Nephron (organoid): ENCODE results near the gene EFCAB8.

Source experiments
- H3K27ac Mint-ChIP-seq, 3 experiments: 2 replicates each; pipeline ENCODE4 v1.8.0; 2020; ENCODE audit warnings: mixed read lengths in 3 of 3, mild to moderate bottlenecking in 2 of 3, moderate library complexity in 1 of 3
- H3K27me3 Mint-ChIP-seq: 2 replicates; pipeline ENCODE4 v1.8.0; 2021; ENCODE audit warnings: low read depth, mild to moderate bottlenecking, moderate library complexity, mixed read lengths
- H3K36me3 Mint-ChIP-seq: 2 replicates; pipeline ENCODE4 v1.8.0; 2020; ENCODE audit warnings: low read depth, mixed read lengths
- H3K4me1 Mint-ChIP-seq: 2 replicates; pipeline ENCODE4 v1.8.0; 2020; ENCODE audit warnings: mixed read lengths
- H3K4me3 Mint-ChIP-seq, 3 experiments: 2 replicates each; pipeline ENCODE4 v1.8.0; 2020; ENCODE audit warnings: mild to moderate bottlenecking in 3 of 3, mixed read lengths in 3 of 3, moderate library complexity in 2 of 3
- H3K9me3 Mint-ChIP-seq: 2 replicates; pipeline ENCODE4 v1.8.0; 2020; ENCODE audit warnings: mixed read lengths
- TF ChIP-seq, protein P1 (sequence below), 3 experiments: fragments of 200-600 bp; sonication (generic); IDR thresholded peaks; one replicate each; pipeline ENCODE4 v1.5.0; 2021; ENCODE audit warnings: antibody characterized with exemption in 3 of 3; ENCODE audit not compliant: unreplicated experiment in 3 of 3

The EFCAB8 gene, protein sequence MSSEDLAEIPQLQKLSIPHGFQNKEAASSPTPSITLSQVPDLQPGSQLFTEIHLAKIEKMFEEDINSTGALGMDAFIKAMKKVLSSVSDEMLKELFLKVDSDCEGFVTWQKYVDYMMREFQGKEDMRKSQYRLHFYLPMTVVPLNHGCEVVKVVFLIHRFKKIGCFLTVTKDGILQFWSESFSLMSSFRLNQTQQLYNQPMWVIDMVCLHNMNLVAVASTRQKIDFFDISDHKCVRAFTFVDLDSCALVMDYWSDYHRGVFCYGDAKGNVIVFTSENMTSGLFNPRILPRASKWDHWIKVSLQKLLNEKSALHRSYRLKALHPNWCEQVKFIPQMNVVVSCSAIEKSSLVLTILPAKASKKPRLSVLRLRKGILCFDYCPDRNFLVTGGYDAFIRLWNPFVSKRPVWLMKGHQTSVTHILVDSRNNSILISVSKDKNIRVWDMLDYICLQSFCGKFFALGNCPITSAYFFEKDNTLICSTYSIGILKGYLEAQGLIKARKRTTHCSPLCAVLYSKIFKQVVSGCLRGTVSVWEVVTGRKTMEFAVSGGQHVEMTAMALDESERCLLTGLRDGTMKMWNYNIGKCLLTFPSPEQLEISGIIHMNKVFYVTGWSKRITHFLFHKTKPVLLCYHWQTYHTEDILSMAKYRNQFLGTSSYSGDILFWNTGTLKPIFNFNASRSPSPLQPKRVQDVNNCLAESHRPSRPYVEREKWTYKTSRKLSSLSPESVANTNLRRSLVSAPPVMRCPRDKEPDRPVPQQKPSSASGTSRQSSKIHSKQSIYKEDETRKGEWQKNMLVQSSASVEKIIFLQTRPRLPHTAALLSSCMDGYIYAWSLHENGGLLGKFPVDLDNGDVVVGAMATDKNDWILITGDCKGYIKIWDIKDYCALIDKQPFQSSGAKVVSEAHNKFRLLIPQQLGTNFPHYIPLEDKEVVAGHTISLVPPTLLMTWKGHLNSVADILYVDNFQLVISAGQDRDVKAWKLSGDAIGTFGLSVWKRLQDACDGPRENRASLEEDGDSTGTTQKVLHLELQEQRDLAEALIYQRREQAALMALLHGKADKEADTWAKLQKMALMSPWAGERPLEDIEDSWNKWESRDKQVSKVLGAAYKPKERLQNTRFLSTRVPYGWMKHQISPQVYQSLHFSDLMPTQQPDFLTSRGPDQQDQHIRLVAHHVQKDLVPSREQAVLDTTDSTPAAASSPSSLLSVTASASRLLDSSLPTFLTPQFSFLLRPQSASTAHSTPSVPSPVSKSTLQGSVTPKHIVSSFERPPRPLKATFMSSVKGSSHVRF

DNA sequence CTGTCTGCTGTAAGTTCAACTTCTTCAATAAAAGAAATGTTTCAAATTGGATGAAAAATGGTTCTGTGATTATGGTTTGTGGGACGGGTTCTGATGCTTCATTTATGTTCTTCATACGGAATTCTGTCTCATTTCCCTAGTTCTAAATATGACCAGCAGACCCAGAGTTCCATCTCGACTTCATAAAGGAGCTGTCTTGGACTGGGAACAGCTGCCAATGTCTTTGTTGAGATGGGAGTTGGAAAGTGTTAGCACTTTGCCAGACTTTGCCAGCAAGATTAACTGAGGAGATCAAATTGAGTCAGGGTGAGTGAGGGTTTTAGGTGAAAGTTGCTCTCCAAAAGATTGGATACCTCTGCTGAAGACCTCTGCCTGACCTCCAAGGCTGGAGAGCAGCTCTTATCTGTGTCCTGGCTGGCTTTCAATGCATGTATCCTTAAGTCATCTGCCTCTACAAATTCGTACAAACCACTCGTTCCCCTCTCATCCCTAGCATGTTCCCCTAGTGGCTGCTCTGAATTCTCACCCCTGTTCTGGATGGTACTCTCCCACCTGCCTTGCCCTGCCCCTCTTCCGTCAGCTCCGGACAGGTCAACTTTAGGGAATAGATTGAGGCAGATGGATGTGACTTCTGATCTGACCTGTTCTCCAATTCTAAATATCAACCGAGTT, at the start of gene EFCAB8:
Gene EFCAB8, plus strand, starts transcription at position 223 of the 672 bp plus-strand sequence. CDS start 4,870 bp downstream, outside the sequence.
- Mint-ChIP-seq H3K4me3 (no peak within 1 kb of the TSS), H3K36me3 (peaks cover 28% of the 10 kb centered on the region), H3K4me1 (peaks cover 17% of the 10 kb centered on the region), H3K9me3 (no peaks in the 10 kb centered on the region), H3K27me3 (no peaks in the 10 kb centered on the region), H3K27ac (peak within 1 kb of the TSS in 1 of 3 experiments; percentile 7)
- TF ChIP-seq, protein P1, sequence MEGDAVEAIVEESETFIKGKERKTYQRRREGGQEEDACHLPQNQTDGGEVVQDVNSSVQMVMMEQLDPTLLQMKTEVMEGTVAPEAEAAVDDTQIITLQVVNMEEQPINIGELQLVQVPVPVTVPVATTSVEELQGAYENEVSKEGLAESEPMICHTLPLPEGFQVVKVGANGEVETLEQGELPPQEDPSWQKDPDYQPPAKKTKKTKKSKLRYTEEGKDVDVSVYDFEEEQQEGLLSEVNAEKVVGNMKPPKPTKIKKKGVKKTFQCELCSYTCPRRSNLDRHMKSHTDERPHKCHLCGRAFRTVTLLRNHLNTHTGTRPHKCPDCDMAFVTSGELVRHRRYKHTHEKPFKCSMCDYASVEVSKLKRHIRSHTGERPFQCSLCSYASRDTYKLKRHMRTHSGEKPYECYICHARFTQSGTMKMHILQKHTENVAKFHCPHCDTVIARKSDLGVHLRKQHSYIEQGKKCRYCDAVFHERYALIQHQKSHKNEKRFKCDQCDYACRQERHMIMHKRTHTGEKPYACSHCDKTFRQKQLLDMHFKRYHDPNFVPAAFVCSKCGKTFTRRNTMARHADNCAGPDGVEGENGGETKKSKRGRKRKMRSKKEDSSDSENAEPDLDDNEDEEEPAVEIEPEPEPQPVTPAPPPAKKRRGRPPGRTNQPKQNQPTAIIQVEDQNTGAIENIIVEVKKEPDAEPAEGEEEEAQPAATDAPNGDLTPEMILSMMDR (IDR thresholded peaks at IDR 0.05; ENCODE audit: unreplicated experiment in 3 of 3), result no peak

- Mint-ChIP-seq H3K4me1 (peaks cover 42% of the 10 kb centered on the region), H3K27me3 (peaks cover 4% of the 10 kb centered on the region), H3K9me3 (no peaks in the 10 kb centered on the region), H3K36me3 (peaks cover 25% of the 10 kb centered on the region), H3K27ac (no peak overlapping the region), H3K4me3 (no peak overlapping the region)
- TF ChIP-seq, protein P1 (IDR thresholded peaks at IDR 0.05; ENCODE audit: unreplicated experiment in 3 of 3), result no peak
Observed at GRCh38 chr20:32809907-32810306, 48.8 kb upstream of the EFCAB8 start.

DNA sequence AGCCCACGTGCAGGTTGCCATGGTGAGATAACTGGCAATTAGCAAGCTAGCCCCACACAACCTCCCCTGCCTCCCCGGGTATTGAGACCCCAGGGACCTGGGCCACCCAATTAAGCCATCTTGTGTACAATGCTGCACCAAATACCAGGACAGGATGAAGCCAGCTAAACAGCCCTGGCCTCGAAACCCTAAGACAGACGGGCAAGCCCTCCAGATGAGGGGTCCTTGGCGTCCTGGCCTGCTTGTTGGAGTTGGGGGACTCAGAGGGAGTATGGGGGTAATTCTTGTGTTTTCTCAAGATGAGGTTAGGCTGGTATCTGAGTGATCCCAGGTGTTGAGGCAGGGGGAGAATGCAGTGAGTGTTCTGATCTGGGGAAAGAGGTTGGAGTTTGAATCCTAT, 47.8 kb upstream of the EFCAB8 start:
- no peak overlapping the region for H3K27ac Mint-ChIP-seq
- H3K4me3 Mint-ChIP-seq, result no peak overlapping the region
- TF ChIP-seq, protein P1 (IDR thresholded peaks at IDR 0.05; ENCODE audit: unreplicated experiment in 3 of 3), result no peak
- peaks cover 17% of the 10 kb centered on the region for H3K36me3 Mint-ChIP-seq
- no peaks in the 10 kb centered on the region for H3K9me3 Mint-ChIP-seq
- peaks cover 33% of the 10 kb centered on the region for H3K4me1 Mint-ChIP-seq
- H3K27me3 Mint-ChIP-seq, result peaks cover 4% of the 10 kb centered on the region

DNA sequence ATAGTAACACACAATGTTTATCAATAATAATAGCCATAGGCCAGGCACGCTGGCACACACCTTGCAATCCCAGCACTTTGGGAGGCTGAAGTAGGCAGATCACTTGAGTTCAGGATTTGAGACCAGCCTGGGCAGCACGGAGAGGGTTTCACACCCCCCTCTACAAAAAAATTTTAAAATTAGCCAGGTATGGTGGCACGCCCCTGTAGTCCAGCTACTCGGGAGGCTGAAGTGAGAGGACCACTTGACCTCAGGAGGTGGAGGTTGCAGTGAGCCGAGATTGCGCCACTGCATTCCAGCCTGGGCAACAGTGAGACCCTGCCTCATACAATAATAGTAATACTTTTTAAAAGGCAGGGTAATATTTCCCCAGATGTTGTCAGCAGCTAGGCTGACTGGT, 46.8 kb upstream of the EFCAB8 start:
- TF ChIP-seq, protein P1 (IDR thresholded peaks at IDR 0.05; ENCODE audit: unreplicated experiment in 3 of 3), result no peak
- Mint-ChIP-seq H3K4me3 (no peak overlapping the region), H3K27ac (no peak overlapping the region), H3K9me3 (no peaks in the 10 kb centered on the region), H3K27me3 (peaks cover 4% of the 10 kb centered on the region), H3K36me3 (peaks cover 8% of the 10 kb centered on the region), H3K4me1 (peaks cover 23% of the 10 kb centered on the region)

- TF ChIP-seq, protein P1 (IDR thresholded peaks at IDR 0.05; ENCODE audit: unreplicated experiment in 3 of 3), result no peak
- H3K4me3 Mint-ChIP-seq, result peak overlapping the region; percentile 75 to 94 (median 90)
- H3K27ac Mint-ChIP-seq, result peak overlapping the region; percentile 77 to 89 (median 87)
- H3K9me3 Mint-ChIP-seq, result no peaks in the 10 kb centered on the region
- H3K27me3 Mint-ChIP-seq, result peaks cover 3% of the 10 kb centered on the region
- H3K36me3 Mint-ChIP-seq, result no peaks in the 10 kb centered on the region
- H3K4me1 Mint-ChIP-seq, result peaks cover 39% of the 10 kb centered on the region
Observed at GRCh38 chr20:32819992-32820697, 38.6 kb upstream of the EFCAB8 start.
